Measurements from ENCODE around the gene CLCA4.

The CLCA4 gene

GRCh38 chr1:86516335-86516734 lies 30.5 kb upstream of the CLCA4 start:
- TF ChIP-seq CTCF (conservative IDR thresholded peaks at IDR 0.05; ENCODE audit: low read depth, low read length), result no peak
- DNase-seq (ENCODE audit: low read depth), result no peak
- no peak overlapping the region for H3K4me3 ChIP-seq (ENCODE audit: low read length)

- no peak for DNase-seq (ENCODE audit: low read depth)
- no peak for TF ChIP-seq CTCF (conservative IDR thresholded peaks at IDR 0.05; ENCODE audit: low read depth, low read length)
- no peak overlapping the region for H3K4me3 ChIP-seq (ENCODE audit: low read length)
Measured at GRCh38 chr1:86517336-86517735, 29.5 kb upstream of the CLCA4 start.

- no peak for DNase-seq (ENCODE audit: low read depth)
- TF ChIP-seq CTCF (conservative IDR thresholded peaks at IDR 0.05; ENCODE audit: low read depth, low read length), result no peak
- H3K4me3 ChIP-seq (ENCODE audit: low read length), result no peak overlapping the region
Measured at GRCh38 chr1:86520789-86521521, 25.9 kb upstream of the CLCA4 start.

GRCh38 chr1:86521522-86521891 lies 25.4 kb upstream of the CLCA4 start:
- no peak for DNase-seq (ENCODE audit: low read depth)

GRCh38 chr1:86522240-86522639 lies 24.6 kb upstream of the CLCA4 start:
- no peak for TF ChIP-seq CTCF (conservative IDR thresholded peaks at IDR 0.05; ENCODE audit: low read depth, low read length)
- no peak for DNase-seq (ENCODE audit: low read depth)
- no peak overlapping the region for H3K4me3 ChIP-seq (ENCODE audit: low read length)

More at GRCh38 chr1:86521522-86521891, 25.4 kb upstream of the CLCA4 start:
- H3K4me3 ChIP-seq (ENCODE audit: low read length), result no peak overlapping the region
- no peak for TF ChIP-seq CTCF (conservative IDR thresholded peaks at IDR 0.05; ENCODE audit: low read depth, low read length)

GRCh38 chr1:86523670-86524354 lies 23.1 kb upstream of the CLCA4 start:
- no peak for DNase-seq (ENCODE audit: low read depth)
- H3K4me3 ChIP-seq (ENCODE audit: low read length), result no peak overlapping the region

More at GRCh38 chr1:86523670-86524354, 23.1 kb upstream of the CLCA4 start:
- TF ChIP-seq CTCF (conservative IDR thresholded peaks at IDR 0.05; ENCODE audit: low read depth, low read length), result no peak
